ENCODE measurements around the gene TAL1. TPM values are rescaled to one million over a fixed set of nuclear protein-coding genes. Genes with fewer than 3 reads are reported as not detected.
"Not testable (repeated sequence)": the region's sequence is repeated elsewhere in the genome, so short reads cannot be mapped to it uniquely, and the experiment has no call there.

TAL1 gene
- total and polyA plus RNA-seq, 2 donors (not counting 3 experiments of a cell fraction or from before 2014, with no cell fraction given), result 36.7 to 52.4 TPM

- H3K27ac ChIP-seq (ENCODE audit: insufficient read depth, low read depth, low read length); intact Hi-C loops (cut with micrococcal nuclease); H3K9me1 ChIP-seq (replicated peaks; ENCODE audit: control insufficient read depth, extremely low read depth, insufficient read depth, low read length); H3K4me3 ChIP-seq (replicated peaks in 1 of 3; ENCODE audit: insufficient read depth in 1 of 3, low read depth in 1 of 3, low read length in 3 of 3); H3K9ac ChIP-seq (replicated peaks; ENCODE audit: extremely low read depth, insufficient read depth, low read length); H2AFZ ChIP-seq (ENCODE audit: low read depth, low read length); DNase-seq (ENCODE audit: low read depth, low spot score); dilution Hi-C loops (cut with MboI; ENCODE audit: extremely low pct_ligation_motif_present, low sequenced_read_pairs); H3K4me1 ChIP-seq (ENCODE audit: control insufficient read depth, extremely low read depth, insufficient read depth, low read length); H4K20me1 ChIP-seq (replicated peaks; ENCODE audit: control insufficient read depth, extremely low read depth, insufficient read depth, low read length); H3K4me2 ChIP-seq (ENCODE audit: insufficient read depth, low read length); H3K9me3 ChIP-seq (replicated peaks; ENCODE audit: control insufficient read depth, insufficient read depth, low read length); H3K27me3 ChIP-seq (ENCODE audit: control insufficient read depth in 2 of 2, insufficient read depth in 2 of 2, low read length in 2 of 2); BruUV-seq (replicated peaks); H3K79me2 ChIP-seq (ENCODE audit: control insufficient read depth, insufficient read depth, low read length); POLR2A ChIA-PET; H3K36me3 ChIP-seq (ENCODE audit: control insufficient read depth in 2 of 2, extremely low read depth in 1 of 2, insufficient read depth in 2 of 2, low read length in 2 of 2); FAIRE-seq: not testable (repeated sequence)
- CTCF ChIA-PET, result interaction anchor here (1.4 to 8.0 kb wide), 4 partner anchors 12 to 137 kb away, joined by 3 to 224 read pairs (median 37); partner anchors contain the start of gene CMPK1
Measured at GRCh38 chr1:47195981-47196380, 36.0 kb downstream of the TAL1 start.

- Histone ChIP-seq H3K27me3 (ENCODE audit: control insufficient read depth in 2 of 2, insufficient read depth in 2 of 2, low read length in 2 of 2) (no peaks in the 10 kb centered on the region), H3K36me3 (ENCODE audit: control insufficient read depth in 2 of 2, extremely low read depth in 1 of 2, insufficient read depth in 2 of 2, low read length in 2 of 2) (no peaks in the 10 kb centered on the region), H3K79me2 (ENCODE audit: control insufficient read depth, insufficient read depth, low read length) (no peaks in the 10 kb centered on the region), H3K9me1 (replicated peaks; ENCODE audit: control insufficient read depth, extremely low read depth, insufficient read depth, low read length) (no peaks in the 10 kb centered on the region), H4K20me1 (replicated peaks; ENCODE audit: control insufficient read depth, extremely low read depth, insufficient read depth, low read length) (no peaks in the 10 kb centered on the region), H3K4me3 (replicated peaks in 1 of 3; ENCODE audit: insufficient read depth in 1 of 3, low read depth in 1 of 3, low read length in 3 of 3) (no peak overlapping the region), H3K4me1 (ENCODE audit: control insufficient read depth, extremely low read depth, insufficient read depth, low read length) (peaks cover 5% of the 10 kb centered on the region), H3K9me3 (replicated peaks; ENCODE audit: control insufficient read depth, insufficient read depth, low read length) (no peaks in the 10 kb centered on the region), H3K9ac (replicated peaks; ENCODE audit: extremely low read depth, insufficient read depth, low read length) (no peak overlapping the region), H3K4me2 (ENCODE audit: insufficient read depth, low read length) (no peak overlapping the region), H3K27ac (ENCODE audit: insufficient read depth, low read depth, low read length) (no peak overlapping the region), H2AFZ (ENCODE audit: low read depth, low read length) (no peak overlapping the region)
- no peak for FAIRE-seq
- no peak for DNase-seq (ENCODE audit: low read depth, low spot score)
- BruUV-seq (replicated peaks), result no TSS peak
- no peak for TF ChIP-seq CTCF (IDR thresholded peaks at IDR 0.05; ENCODE audit: extremely low read depth in 1 of 2, insufficient read depth in 1 of 2, low read depth in 1 of 2, low read length in 2 of 2)
- TF ChIP-seq JUN (IDR thresholded peaks at IDR 0.05; ENCODE audit: borderline replicate concordance, insufficient read depth, insufficient read length, low read depth), result no peak
- TF ChIP-seq GATA2 (IDR thresholded peaks at IDR 0.05; ENCODE audit: insufficient read depth, insufficient read length, low read depth, low read length), result no peak
- TF ChIP-seq EZH2 (IDR thresholded peaks at IDR 0.05; ENCODE audit: borderline replicate concordance, low read depth, low read length, severe bottlenecking), result no peak
- no peak for TF ChIP-seq FOS (IDR thresholded peaks at IDR 0.05; ENCODE audit: borderline replicate concordance, insufficient read depth, low read length)
- no peak for TF ChIP-seq POLR2A (IDR thresholded peaks at IDR 0.05; ENCODE audit: low read depth, low read length)
- TF ChIP-seq POLR2AphosphoS5 (IDR thresholded peaks at IDR 0.05; ENCODE audit: insufficient read depth, low read depth, low read length), result no peak
- no peak for TF ChIP-seq MYC (IDR thresholded peaks at IDR 0.05; ENCODE audit: low read depth, low read length)
- TF ChIP-seq MAX (IDR thresholded peaks at IDR 0.05; ENCODE audit: insufficient read depth, insufficient read length), result no peak
- POLR2A ChIA-PET, result no interaction called here
- dilution Hi-C loops (cut with MboI; ENCODE audit: extremely low pct_ligation_motif_present, low sequenced_read_pairs), result no loop called here
- intact Hi-C loops (cut with micrococcal nuclease), result no loop called here
- CTCF ChIA-PET, result interaction anchor here (0.8 to 8.0 kb wide), 10 partner anchors 10 to 224 kb away, joined by 3 to 224 read pairs (median 8); partner anchors contain the start of gene STIL
Measured at GRCh38 chr1:47194311-47194710, 37.7 kb downstream of the TAL1 start.

GRCh38 chr1:47193496-47193895 is 38.5 kb downstream of the TAL1 start:
- H3K36me3 ChIP-seq (ENCODE audit: control insufficient read depth in 2 of 2, extremely low read depth in 1 of 2, insufficient read depth in 2 of 2, low read length in 2 of 2); POLR2A ChIA-PET; H4K20me1 ChIP-seq (replicated peaks; ENCODE audit: control insufficient read depth, extremely low read depth, insufficient read depth, low read length); DNase-seq (ENCODE audit: low read depth, low spot score); H3K4me3 ChIP-seq (replicated peaks in 1 of 3; ENCODE audit: insufficient read depth in 1 of 3, low read depth in 1 of 3, low read length in 3 of 3); H3K79me2 ChIP-seq (ENCODE audit: control insufficient read depth, insufficient read depth, low read length); H3K9ac ChIP-seq (replicated peaks; ENCODE audit: extremely low read depth, insufficient read depth, low read length); FAIRE-seq; H3K9me1 ChIP-seq (replicated peaks; ENCODE audit: control insufficient read depth, extremely low read depth, insufficient read depth, low read length); H3K9me3 ChIP-seq (replicated peaks; ENCODE audit: control insufficient read depth, insufficient read depth, low read length); H3K27me3 ChIP-seq (ENCODE audit: control insufficient read depth in 2 of 2, insufficient read depth in 2 of 2, low read length in 2 of 2); H3K4me1 ChIP-seq (ENCODE audit: control insufficient read depth, extremely low read depth, insufficient read depth, low read length); H3K4me2 ChIP-seq (ENCODE audit: insufficient read depth, low read length); dilution Hi-C loops (cut with MboI; ENCODE audit: extremely low pct_ligation_motif_present, low sequenced_read_pairs); H2AFZ ChIP-seq (ENCODE audit: low read depth, low read length); BruUV-seq (replicated peaks); H3K27ac ChIP-seq (ENCODE audit: insufficient read depth, low read depth, low read length): not testable (repeated sequence)
- CTCF ChIA-PET, result interaction anchor here (0.6 to 8.0 kb wide), 28 partner anchors 9 to 244 kb away, joined by 3 to 224 read pairs (median 6); partner anchors contain the start of genes CMPK1, FOXD2 and STIL
- intact Hi-C loops (cut with micrococcal nuclease), result loop anchor here (1.0 kb wide), 4 partner anchors 19 to 121 kb away; partner anchors contain the start of gene STIL
